ENCODE data around the gene TMPRSS3. TPM values are rescaled to one million over a fixed set of nuclear protein-coding genes. Genes with fewer than 3 reads are reported as not detected.

The TMPRSS3 gene
- total RNA-seq, 3 donors from 2014 or later = 9.2 to 27.2 TPM; not detected in 1

DNA sequence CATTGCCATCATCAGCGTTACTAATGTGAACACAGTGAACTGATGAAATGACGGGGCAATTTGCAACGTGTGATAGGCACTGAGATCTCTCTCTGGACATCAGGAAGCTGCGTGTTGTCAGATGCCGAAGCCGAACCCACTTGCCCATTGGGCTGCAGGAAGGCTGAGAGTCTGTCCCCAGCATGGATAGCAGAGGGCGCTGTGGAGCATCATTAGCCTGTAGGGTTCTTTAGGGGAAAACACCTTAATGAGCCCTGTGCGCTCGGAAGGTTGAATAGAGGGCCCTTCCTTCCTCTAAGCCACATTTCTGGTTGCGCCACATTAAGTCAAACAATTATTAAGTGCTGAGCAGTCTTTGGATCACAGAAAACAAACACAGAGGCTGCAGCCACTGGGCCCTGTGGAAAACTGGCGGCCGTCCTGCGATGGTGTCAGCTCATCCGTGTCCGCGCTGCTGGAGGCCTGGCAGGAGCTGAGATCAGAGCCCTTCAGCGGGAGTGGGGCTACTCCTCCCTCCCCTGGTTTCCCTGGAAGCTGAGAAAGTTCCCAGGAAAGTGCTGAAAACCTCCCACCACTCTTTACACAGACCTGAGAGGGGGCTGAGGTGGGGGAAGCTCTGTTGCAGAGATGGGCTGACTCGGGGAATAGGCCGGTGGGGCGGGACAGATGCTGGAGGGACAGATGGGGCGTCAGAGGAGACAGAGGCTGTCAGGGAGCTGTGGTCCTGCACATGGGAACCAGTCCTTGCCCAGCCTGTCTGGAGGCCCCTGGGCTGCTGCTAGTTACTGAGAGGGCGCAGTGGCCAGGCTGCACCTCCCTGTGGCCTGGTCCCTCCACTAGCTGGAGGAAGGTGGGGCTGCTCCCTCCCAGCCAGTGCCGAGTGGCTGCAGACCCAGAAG lies 57.8 kb downstream of the TMPRSS3 start:
- Histone ChIP-seq H3K4me1 (no peaks in the 10 kb centered on the region), H3K27ac (peak overlapping the region; percentile 73 to 76), H3K36me3 (no peaks in the 10 kb centered on the region), H3K4me3 (no peak overlapping the region), H3K9me3 (no peaks in the 10 kb centered on the region), H3K27me3 (no peaks in the 10 kb centered on the region)
- intact Hi-C loops (cut with DNase I; ENCODE audit: low total_unique reads) = no loop called here
- DNase-seq (ENCODE audit: low spot score in 2 of 2) = peak; percentile 65 to 82
- TF ChIP-seq POLR2A (IDR thresholded peaks at IDR 0.05) (no peak), POLR2AphosphoS5 (IDR thresholded peaks at IDR 0.05) (peak in 2 of 3 donors; percentile 10 to 51)
- TF ChIP-seq, protein P1, sequence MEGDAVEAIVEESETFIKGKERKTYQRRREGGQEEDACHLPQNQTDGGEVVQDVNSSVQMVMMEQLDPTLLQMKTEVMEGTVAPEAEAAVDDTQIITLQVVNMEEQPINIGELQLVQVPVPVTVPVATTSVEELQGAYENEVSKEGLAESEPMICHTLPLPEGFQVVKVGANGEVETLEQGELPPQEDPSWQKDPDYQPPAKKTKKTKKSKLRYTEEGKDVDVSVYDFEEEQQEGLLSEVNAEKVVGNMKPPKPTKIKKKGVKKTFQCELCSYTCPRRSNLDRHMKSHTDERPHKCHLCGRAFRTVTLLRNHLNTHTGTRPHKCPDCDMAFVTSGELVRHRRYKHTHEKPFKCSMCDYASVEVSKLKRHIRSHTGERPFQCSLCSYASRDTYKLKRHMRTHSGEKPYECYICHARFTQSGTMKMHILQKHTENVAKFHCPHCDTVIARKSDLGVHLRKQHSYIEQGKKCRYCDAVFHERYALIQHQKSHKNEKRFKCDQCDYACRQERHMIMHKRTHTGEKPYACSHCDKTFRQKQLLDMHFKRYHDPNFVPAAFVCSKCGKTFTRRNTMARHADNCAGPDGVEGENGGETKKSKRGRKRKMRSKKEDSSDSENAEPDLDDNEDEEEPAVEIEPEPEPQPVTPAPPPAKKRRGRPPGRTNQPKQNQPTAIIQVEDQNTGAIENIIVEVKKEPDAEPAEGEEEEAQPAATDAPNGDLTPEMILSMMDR (IDR thresholded peaks at IDR 0.05) = peak; percentile 21 to 69 (median 59)

DNA sequence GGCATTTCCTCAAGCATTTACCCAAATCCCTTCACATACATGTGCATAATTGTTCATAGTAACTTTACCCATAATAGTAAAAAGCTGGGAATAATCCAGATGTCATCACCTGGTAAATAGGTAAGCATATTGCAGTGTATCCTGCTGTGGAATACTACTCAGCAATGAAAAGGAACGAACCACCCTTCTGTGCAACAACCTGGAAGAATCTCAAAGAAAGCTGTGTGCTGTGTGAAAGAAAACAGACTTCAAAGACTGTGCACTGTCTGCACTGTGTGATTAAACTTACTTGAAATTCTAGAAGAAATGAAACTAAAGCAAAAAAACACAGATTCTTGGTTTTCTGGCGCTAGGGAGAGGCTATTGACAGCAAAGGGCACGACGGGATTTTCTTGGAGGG lies 58.6 kb downstream of the TMPRSS3 start:
- H3K4me3 ChIP-seq = no peak overlapping the region
- H3K4me1 ChIP-seq = no peaks in the 10 kb centered on the region
- no peaks in the 10 kb centered on the region for H3K9me3 ChIP-seq
- no peak overlapping the region for H3K27ac ChIP-seq
- TF ChIP-seq POLR2A (IDR thresholded peaks at IDR 0.05) = no peak
- TF ChIP-seq, protein P1 (IDR thresholded peaks at IDR 0.05) = no peak
- no peak for TF ChIP-seq POLR2AphosphoS5 (IDR thresholded peaks at IDR 0.05)
- H3K27me3 ChIP-seq = no peaks in the 10 kb centered on the region
- no peak for DNase-seq (ENCODE audit: low spot score in 2 of 2)
- intact Hi-C loops (cut with DNase I; ENCODE audit: low total_unique reads) = no loop called here
- H3K36me3 ChIP-seq = no peaks in the 10 kb centered on the region

DNA sequence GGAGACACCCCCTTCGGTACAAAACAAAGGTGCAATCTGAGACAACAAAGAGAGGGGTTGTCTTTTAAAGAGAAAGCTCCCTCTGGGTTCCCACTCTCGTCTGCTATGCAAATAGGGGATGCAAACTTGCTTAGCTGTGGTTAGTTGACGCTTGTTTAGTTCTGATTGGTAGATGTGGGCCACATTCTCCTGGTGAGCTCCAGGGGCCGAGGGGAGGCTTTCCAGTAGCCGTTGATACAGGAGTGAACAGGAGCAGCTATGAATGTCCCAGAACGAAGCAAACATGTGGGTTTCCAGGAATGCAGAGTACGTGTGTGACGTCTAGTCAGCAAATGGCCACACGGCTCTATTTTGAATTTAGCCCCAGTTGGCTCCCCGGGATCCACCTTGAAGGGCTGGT lies 59.8 kb downstream of the TMPRSS3 start:
- no peak for TF ChIP-seq POLR2A (IDR thresholded peaks at IDR 0.05)
- TF ChIP-seq, protein P1 (IDR thresholded peaks at IDR 0.05) = no peak
- TF ChIP-seq POLR2AphosphoS5 (IDR thresholded peaks at IDR 0.05) = no peak
- Histone ChIP-seq H3K36me3 (no peaks in the 10 kb centered on the region), H3K4me3 (peak overlapping the region in 1 of 3 donors; percentile 12), H3K27ac (no peak overlapping the region), H3K9me3 (peaks cover 0 to 10% of the 10 kb centered on the region in 2 donors), H3K4me1 (no peaks in the 10 kb centered on the region), H3K27me3 (no peaks in the 10 kb centered on the region)
- no peak for DNase-seq (ENCODE audit: low spot score in 2 of 2)
- intact Hi-C loops (cut with DNase I; ENCODE audit: low total_unique reads) = no loop called here

DNA sequence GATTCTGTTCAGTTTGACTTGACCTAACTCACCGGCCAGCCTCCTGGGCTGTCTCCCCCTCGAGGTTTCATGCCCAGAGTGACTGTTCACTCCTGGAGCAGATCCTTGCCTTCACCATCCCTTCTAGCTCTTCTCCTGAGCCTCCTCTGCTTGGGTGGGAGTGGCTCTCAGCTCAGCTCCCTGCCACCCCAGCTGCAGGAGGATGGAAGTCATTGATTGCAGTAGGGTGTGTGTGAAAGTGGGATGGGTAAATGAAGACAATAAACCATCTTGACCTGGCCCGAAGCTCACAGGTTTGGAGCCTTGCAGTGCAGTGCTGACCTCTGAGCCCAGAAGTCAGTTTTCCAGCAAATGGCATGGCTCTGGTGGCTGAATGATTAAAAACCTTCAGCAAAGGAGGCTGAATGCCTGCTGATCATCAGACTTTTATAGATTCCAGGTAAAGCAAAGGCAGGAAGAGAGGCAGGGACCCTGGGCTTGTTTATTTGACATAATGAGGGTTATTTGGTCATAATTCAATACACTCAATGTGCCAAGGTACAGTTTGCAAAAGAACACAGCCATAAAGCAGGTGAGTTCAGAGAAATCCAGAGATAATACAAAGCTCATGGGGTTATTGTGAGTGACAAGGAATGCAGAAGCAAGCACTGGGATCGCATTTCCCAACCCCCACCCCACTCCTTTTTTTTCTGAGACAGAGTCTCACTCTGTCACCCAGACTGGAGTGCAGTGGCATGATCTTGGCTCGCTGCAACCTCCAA lies 63.1 kb downstream of the TMPRSS3 start:
- no peaks in the 10 kb centered on the region for H3K36me3 ChIP-seq
- no peak for DNase-seq (ENCODE audit: low spot score in 2 of 2)
- H3K27ac ChIP-seq = no peak overlapping the region
- H3K4me3 ChIP-seq = no peak overlapping the region
- intact Hi-C loops (cut with DNase I; ENCODE audit: low total_unique reads) = loop anchor here (5.0 kb wide), 1 partner anchor 875 kb away; no protein-coding TSS in a partner anchor
- H3K27me3 ChIP-seq = no peaks in the 10 kb centered on the region
- peaks cover 0 to 10% of the 10 kb centered on the region in 2 donors for H3K9me3 ChIP-seq
- no peaks in the 10 kb centered on the region for H3K4me1 ChIP-seq
- TF ChIP-seq POLR2A (IDR thresholded peaks at IDR 0.05) = no peak
- TF ChIP-seq POLR2AphosphoS5 (IDR thresholded peaks at IDR 0.05) = no peak
- TF ChIP-seq, protein P1 (IDR thresholded peaks at IDR 0.05) = no peak
